Esophagus muscularis mucosa (tissue), 4 donors: Measurements from ENCODE around the gene MADD. TPM values are rescaled to one million over a fixed set of nuclear protein-coding genes. Genes with fewer than 3 reads are reported as not detected.

ENCODE experiments used
- DNase-seq: peaks from one replicate; pipeline ENCODE4 v3.0.0-alpha.2; 2017; ENCODE audit errors: extremely low spot score
- H3K27ac ChIP-seq, 4 donors: fragments of 200-600 bp; sonication (generic); replicated peaks in 1 of 4; 1 replicate in 3 of 4; 2 replicates in 1 of 4; pipeline ENCODE4 v1.5.1; 2016 to 2019; ENCODE audit warnings: mild to moderate bottlenecking in 1 of 4
- H3K27me3 ChIP-seq, 4 donors: fragments of 200-600 bp; sonication (generic); one replicate each; pipeline versions ENCODE4 v1.5.1 to v1.6.0; 2016 to 2019
- H3K36me3 ChIP-seq, 4 donors: fragments of 200-600 bp; sonication (generic); one replicate each; pipeline ENCODE4 v1.5.1; 2016 to 2019
- H3K4me1 ChIP-seq, 4 donors: fragments of 200-600 bp; sonication (generic); one replicate each; pipeline ENCODE4 v1.5.1; 2016 to 2019
- H3K4me3 ChIP-seq, 4 donors: fragments of 200-600 bp; sonication (generic); 1 replicate in 2 of 4; 2 replicates in 2 of 4; pipeline ENCODE4 v1.5.1; 2016 to 2019; ENCODE audit warnings: mild to moderate bottlenecking in 4 of 4, moderate library complexity in 1 of 4
- H3K9me3 ChIP-seq, 4 donors: fragments of 200-600 bp; sonication (generic); 1 replicate in 3 of 4; 2 replicates in 1 of 4; pipeline ENCODE4 v1.5.1; 2016 to 2019
- CTCF ChIP-seq, 3 experiments: fragments of 200-600 bp in 2 of 3; fragments of 450-650 bp in 1 of 3; sonication (generic) in 2 of 3; IDR thresholded peaks; one replicate each; pipeline ENCODE4 v1.5.1; 2017 to 2019; ENCODE audit warnings: antibody characterized with exemption in 3 of 3, mild to moderate bottlenecking in 2 of 3, moderate library complexity in 1 of 3
- EP300 ChIP-seq: sonication (generic); formaldehyde crosslinking; IDR thresholded peaks from one replicate; pipeline ENCODE4 v1.6.1; 2017; ENCODE audit warnings: antibody characterized with exemption
- POLR2A ChIP-seq: fragments of 450-650 bp; IDR thresholded peaks from one replicate; pipeline ENCODE4 v1.6.1; 2017; ENCODE audit warnings: antibody characterized with exemption, moderate library complexity, mild to moderate bottlenecking, low read depth
- POLR2AphosphoS5 ChIP-seq, 2 donors: sonication (generic); formaldehyde crosslinking; IDR thresholded peaks; one replicate each; pipeline ENCODE4 v1.6.1; 2017; ENCODE audit warnings: antibody characterized with exemption in 2 of 2
- WGBS: methylation state at CpG from one replicate; pipeline ENCODE4 v1.1.5; 2018; 5-methylcytosine and 5-hydroxymethylcytosine counted together
- intact Hi-C: fragments of 100-400 bp; cut with DNase I; formaldehyde crosslinking; loops from one replicate; pipeline ENCODE4 v1.15.1; 2023
- total RNA-seq, 4 donors: library from RNA; depleted of rRNA; stranded (reverse); fragments of >200 nt; gene quantifications; one replicate each; pipeline versions ENCODE4 v1.1.0 to v1.2.1, GENCODE V29; 2016

The MADD gene
- total RNA-seq, 4 donors from 2014 or later: 27.8 to 35.4 (median 32.7) TPM

- no peak for DNase-seq
- H3K27ac ChIP-seq: no peak overlapping the region
- H3K27me3 ChIP-seq: no peaks in the 10 kb centered on the region
- TF ChIP-seq POLR2A (no peak), POLR2AphosphoS5 (IDR thresholded peaks at IDR 0.05) (no peak), CTCF (IDR thresholded peaks at IDR 0.05) (no peak), EP300 (no peak)
- no peaks in the 10 kb centered on the region for H3K9me3 ChIP-seq
- WGBS: 63% methylated on average over 8 of the region's 8 CpGs
- H3K4me1 ChIP-seq: peaks cover 0 to 8% (median 3%) of the 10 kb centered on the region in 4 donors
- intact Hi-C loops: no loop called here
- peak overlapping the region; percentile 39 to 53 (median 41) for H3K4me3 ChIP-seq
- H3K36me3 ChIP-seq: no peaks in the 10 kb centered on the region
Observed at GRCh38 chr11:47376107-47376524, 106.2 kb downstream of the MADD start.

GRCh38 chr11:47376525-47377371 is 106.8 kb downstream of the MADD start:
- H3K27ac ChIP-seq: peak overlapping the region; percentile 31 to 72 (median 64)
- 60% methylated on average over 14 of the region's 14 CpGs for WGBS
- peak overlapping the region; percentile 39 to 53 (median 41) for H3K4me3 ChIP-seq

GRCh38 chr11:47377571-47378009 is 107.7 kb downstream of the MADD start:
- TF ChIP-seq EP300 (no peak), CTCF (IDR thresholded peaks at IDR 0.05) (no peak), POLR2A (no peak), POLR2AphosphoS5 (IDR thresholded peaks at IDR 0.05) (no peak)
- Histone ChIP-seq H3K27ac (peak overlapping the region; percentile 51 to 72 (median 64)), H3K27me3 (no peaks in the 10 kb centered on the region), H3K36me3 (no peaks in the 10 kb centered on the region), H3K4me3 (peak overlapping the region; percentile 39 to 53 (median 41)), H3K9me3 (no peaks in the 10 kb centered on the region), H3K4me1 (peaks cover 0 to 8% (median 3%) of the 10 kb centered on the region in 4 donors)
- DNase-seq: no peak
- intact Hi-C loops: no loop called here
- WGBS: 80% methylated on average over 5 of the region's 5 CpGs

More at GRCh38 chr11:47376525-47377371, 106.8 kb downstream of the MADD start:
- intact Hi-C loops: no loop called here
- Histone ChIP-seq H3K36me3 (no peaks in the 10 kb centered on the region), H3K9me3 (no peaks in the 10 kb centered on the region), H3K27me3 (no peaks in the 10 kb centered on the region), H3K4me1 (peaks cover 0 to 8% (median 3%) of the 10 kb centered on the region in 4 donors)
- DNase-seq: no peak
- no peak for TF ChIP-seq CTCF (IDR thresholded peaks at IDR 0.05)
- no peak for TF ChIP-seq POLR2A
- no peak for TF ChIP-seq POLR2AphosphoS5 (IDR thresholded peaks at IDR 0.05)
- no peak for TF ChIP-seq EP300

- DNase-seq: no peak
- 89% methylated on average over 3 of the region's 31 CpGs for WGBS
- Histone ChIP-seq H3K36me3 (no peaks in the 10 kb centered on the region), H3K9me3 (no peaks in the 10 kb centered on the region), H3K27ac (peak within 1 kb of the TSS; percentile 51 to 72 (median 64)), H3K4me3 (peak within 1 kb of the TSS; percentile 39 to 53 (median 41)), H3K27me3 (no peaks in the 10 kb centered on the region), H3K4me1 (peaks cover 0 to 8% (median 3%) of the 10 kb centered on the region in 4 donors)
- TF ChIP-seq POLR2A: no peak
- TF ChIP-seq POLR2AphosphoS5 (IDR thresholded peaks at IDR 0.05): peak in 1 of 2 donors; percentile 33
- intact Hi-C loops: no loop called here
Observed at GRCh38 chr11:47378010-47378835, 108.3 kb downstream of the MADD start, which contains the start of gene SPI1. TSS of gene SPI1 (minus strand) at chr11:47378547. CDS start at chr11:47378353, 194 bp downstream.

- no peaks in the 10 kb centered on the region for H3K36me3 ChIP-seq
- no peak overlapping the region for H3K4me3 ChIP-seq
- DNase-seq: no peak
- no peaks in the 10 kb centered on the region for H3K27me3 ChIP-seq
- TF ChIP-seq POLR2AphosphoS5 (IDR thresholded peaks at IDR 0.05) (no peak), POLR2A (no peak), CTCF (IDR thresholded peaks at IDR 0.05) (no peak), EP300 (no peak)
- H3K9me3 ChIP-seq: no peaks in the 10 kb centered on the region
- peaks cover 0 to 5% (median 2%) of the 10 kb centered on the region in 4 donors for H3K4me1 ChIP-seq
- H3K27ac ChIP-seq: peak overlapping the region in 3 of 4 donors; percentile 28 to 66 (median 63)
- intact Hi-C loops: no loop called here
Observed at GRCh38 chr11:47378836-47379170, 108.9 kb downstream of the MADD start.
